ENCODE data around the gene TMEM185B.

TMEM185B gene

GRCh38 chr2:120231564-120231973 is 8.4 kb upstream of the TMEM185B start:
- DNase-seq (ENCODE audit: low spot score): no peak

GRCh38 chr2:120230515-120231471 is 7.6 kb upstream of the TMEM185B start:
- no peak for DNase-seq (ENCODE audit: low spot score)

- DNase-seq (ENCODE audit: low spot score): no peak
Observed at GRCh38 chr2:120229341-120229740, 6.1 kb upstream of the TMEM185B start.

- no peak for DNase-seq (ENCODE audit: low spot score)
Observed at GRCh38 chr2:120228503-120228902, 5.3 kb upstream of the TMEM185B start.

- no peak for DNase-seq (ENCODE audit: low spot score)
Observed at GRCh38 chr2:120227111-120227991, 4.2 kb upstream of the TMEM185B start.

- DNase-seq (ENCODE audit: low spot score): no peak
Observed at GRCh38 chr2:120226316-120226715, 3.1 kb upstream of the TMEM185B start.

- no peak for DNase-seq (ENCODE audit: low spot score)
Observed at GRCh38 chr2:120225549-120226065, 2.4 kb upstream of the TMEM185B start.

GRCh38 chr2:120224735-120225548 is 1.7 kb upstream of the TMEM185B start:
- DNase-seq (ENCODE audit: low spot score): no peak

- no peak for DNase-seq (ENCODE audit: low spot score)
Observed at GRCh38 chr2:120224256-120224655, 1.1 kb upstream of the TMEM185B start.

- DNase-seq (ENCODE audit: low spot score): no peak
Observed at GRCh38 chr2:120222186-120223033, 790 bp downstream of the TMEM185B start.

- no peak for DNase-seq (ENCODE audit: low spot score)
Observed at GRCh38 chr2:120221616-120222015, 1.6 kb downstream of the TMEM185B start.

GRCh38 chr2:120220756-120221155 is 2.4 kb downstream of the TMEM185B start:
- DNase-seq (ENCODE audit: low spot score): no peak

- DNase-seq (ENCODE audit: low spot score): no peak
Observed at GRCh38 chr2:120219766-120220165, 3.4 kb downstream of the TMEM185B start.

- DNase-seq (ENCODE audit: low spot score): no peak
Observed at GRCh38 chr2:120219291-120219690, 3.9 kb downstream of the TMEM185B start.

- no peak for DNase-seq (ENCODE audit: low spot score)
Observed at GRCh38 chr2:120218181-120218580, 5.0 kb downstream of the TMEM185B start.

- DNase-seq (ENCODE audit: low spot score): no peak
Observed at GRCh38 chr2:120210270-120210693, 12.9 kb downstream of the TMEM185B start.

GRCh38 chr2:120209427-120210269 is 13.6 kb downstream of the TMEM185B start:
- DNase-seq (ENCODE audit: low spot score): no peak

- DNase-seq (ENCODE audit: low spot score): no peak
Observed at GRCh38 chr2:120208381-120209353, 14.5 kb downstream of the TMEM185B start.
